Heart left ventricle (tissue), 16 donors: ENCODE results near the gene TFEC. TPM values are rescaled to one million over a fixed set of nuclear protein-coding genes. Genes with fewer than 3 reads are reported as not detected.

Source experiments
- ATAC-seq, 4 donors: fragments of 200-7000 bp; cut with Tn5 transposase; one replicate each; pipeline ENCODE4 v1.9.1; 2020 to 2022; ENCODE audit warnings: moderate library complexity in 4 of 4, mild to moderate bottlenecking in 3 of 4, moderate number of reproducible peaks in 1 of 4
- DNase-seq, 5 donors: peaks; one replicate each; pipeline ENCODE4 v3.0.0-alpha.2; 2020
- H3K27ac ChIP-seq, 12 donors: fragments of 200-600 bp; sonication (generic) in 4 of 12; one replicate each; pipeline versions ENCODE4 v1.5.0 to v1.8.0; 2016 to 2022; ENCODE audit warnings: mild to moderate bottlenecking in 2 of 12
- H3K27me3 ChIP-seq, 9 donors: fragments of 200-600 bp; sonication (generic) in 2 of 9; one replicate each; pipeline versions ENCODE4 v1.5.1 to v1.8.0; 2016 to 2022; ENCODE audit warnings: mild to moderate bottlenecking in 3 of 9
- H3K36me3 ChIP-seq, 9 donors: fragments of 200-600 bp; sonication (generic) in 2 of 9; one replicate each; pipeline versions ENCODE4 v1.5.0 to v1.8.0; 2018 to 2022; ENCODE audit warnings: mild to moderate bottlenecking in 2 of 9
- H3K4me1 ChIP-seq, 12 donors: fragments of 200-600 bp; sonication (generic) in 4 of 12; one replicate each; pipeline versions ENCODE4 v1.5.0 to v1.8.0; 2016 to 2022; ENCODE audit warnings: mild to moderate bottlenecking in 3 of 12
- H3K4me3 ChIP-seq, 12 donors: fragments of 200-600 bp; sonication (generic) in 4 of 12; one replicate each; pipeline versions ENCODE4 v1.5.0 to v1.8.0; 2017 to 2022; ENCODE audit warnings: mild to moderate bottlenecking in 9 of 12, moderate library complexity in 4 of 12
- H3K9me3 ChIP-seq, 12 donors: fragments of 200-600 bp; sonication (generic) in 4 of 12; one replicate each; pipeline versions ENCODE4 v1.5.0 to v1.8.0; 2016 to 2022; ENCODE audit warnings: mild to moderate bottlenecking in 1 of 12
- CTCF ChIP-seq, 12 donors: fragments of 200-600 bp; sonication (generic) in 4 of 12; IDR thresholded peaks; one replicate each; pipeline versions ENCODE4 v1.5.0 to v1.8.0; 2018 to 2022; ENCODE audit warnings: antibody characterized with exemption in 12 of 12, mild to moderate bottlenecking in 5 of 12
- POLR2A ChIP-seq, 2 donors: fragments of 450-650 bp; IDR thresholded peaks; one replicate each; pipeline ENCODE4 v1.6.1; 2017; ENCODE audit warnings: antibody characterized with exemption in 2 of 2, mild to moderate bottlenecking in 2 of 2, moderate library complexity in 2 of 2
- WGBS, 4 donors: extraction: QIAGEN DNeasy Blood & Tissue Kit in 2 of 4; methylation state at CpG; one replicate each; pipeline versions ENCODE4 v1.1.5 to v1.1.7; 2013 to 2018; 5-methylcytosine and 5-hydroxymethylcytosine counted together
- intact Hi-C, 10 donors: fragments of 100-400 bp; cut with DNase I; formaldehyde crosslinking; loops; one replicate each; pipeline versions ENCODE4 v1.11.1 to v1.14.2; 2022
- polyA plus RNA-seq, 2 donors: library from polyadenylated mRNA; stranded (reverse); fragments of 200-250 nt; gene quantifications; one replicate each; pipeline ENCODE4 v1.2.3, GENCODE V29; 2013
- total RNA-seq, 9 donors: library from RNA; depleted of rRNA in 2 of 9; stranded (reverse); fragments of >200 nt in 2 of 9; fragmentation: NEBNext Ultra II Directional in 3 of 9; extraction: Animal tissue kit (Norgen Biotek cat#: 25700) in 3 of 9; gene quantifications; one replicate each; pipeline versions ENCODE4 v1.1.0 to v1.2.4, GENCODE V29; 2016 to 2023
- donor health status: ischemic (EF 13 %, LVEDD 7.1; RV severe dilation, severe dysfunction).
- donor health status: healthy with polysubstance abuse.
- donor health status: DM: no; HTN: yes; CAD: no.
- donor health status: DM: no; HTN: no; CAD: no.
- donor health status: ischemic (EF 25% LVEDD 6.9; RV normal size, moderate dysfunction).
- donor health status: ischemic (EF 25% LVEDD 5.7; RV mildly dilated, moderate dysfunction).
- donor health status: healthy.
- donor health status: DM: yes; HTN: yes; CAD: no.
- donor health status: ischemic (EF 35%, LVEDD 5.7; RV mildly dilated, moderate dysfunction).
- donor health status: nonischemic (EF 11% LVEDD 7.7; RV severe dilation, severe dysfunction).
- donor health status: DM: yes; HTN: yes; CAD: no.
- donor health status: PGD.
- donor health status: ischemic (EF 29% LVEDD 5.4; RV normal size, mild dysfunction).
- donor health status: nonischemic (EF 23%, LVEDD 6.1; RV moderate dilation, normal function).

Gene TFEC
- total and polyA plus RNA-seq, 11 donors: 0.42 to 15.4 (median 0.87) TPM

GRCh38 chr7:115906731-115907130 is 123.8 kb downstream of the TFEC start:
- 57 to 77% (median 62%) methylated on average over 1 of the region's 1 CpG for WGBS, 4 donors
- DNase-seq: no peak
- Histone ChIP-seq H3K36me3 (no peaks in the 10 kb centered on the region), H3K4me3 (no peak overlapping the region), H3K27ac (no peak overlapping the region), H3K4me1 (peaks cover 0 to 14% (median 0%) of the 10 kb centered on the region in 12 donors), H3K27me3 (peaks cover 0 to 8% (median 0%) of the 10 kb centered on the region in 9 donors), H3K9me3 (no peaks in the 10 kb centered on the region)
- intact Hi-C loops: loop anchor here in 1 of 10 donors (10.0 kb wide), 2 partner anchors 1042 to 1882 kb away; no protein-coding TSS in a partner anchor
- TF ChIP-seq POLR2A (IDR thresholded peaks at IDR 0.05) (no peak), CTCF (IDR thresholded peaks at IDR 0.05) (no peak)
- ATAC-seq: no peak

DNA sequence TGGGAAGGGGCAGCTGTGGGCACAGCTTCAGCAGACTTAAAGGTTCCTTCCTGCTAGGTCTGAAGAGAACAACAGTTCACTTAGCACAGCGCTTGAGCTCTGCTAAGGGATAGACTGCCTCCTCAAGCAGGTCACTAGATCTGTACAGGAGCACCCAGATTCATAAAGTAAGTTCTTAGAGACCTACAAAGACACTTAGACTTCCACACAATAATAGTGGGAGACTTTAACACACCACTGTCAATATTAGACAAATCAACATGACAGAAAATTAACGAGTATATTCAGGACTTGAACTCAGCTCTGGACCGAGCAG is 140.9 kb downstream of the TFEC start:
- TF ChIP-seq CTCF (IDR thresholded peaks at IDR 0.05): no peak
- TF ChIP-seq POLR2A (IDR thresholded peaks at IDR 0.05): no peak
- DNase-seq (no peak), ATAC-seq (no peak)
- H3K9me3 ChIP-seq: peaks cover 0 to 14% (median 0%) of the 10 kb centered on the region in 12 donors
- H3K36me3 ChIP-seq: no peaks in the 10 kb centered on the region
- no peaks in the 10 kb centered on the region for H3K4me1 ChIP-seq
- no peaks in the 10 kb centered on the region for H3K27me3 ChIP-seq
- no peak overlapping the region for H3K27ac ChIP-seq
- intact Hi-C loops: no loop called here
- no peak overlapping the region for H3K4me3 ChIP-seq
- WGBS, 4 donors: 84 to 90% (median 88%) methylated on average over 3 of the region's 3 CpGs

DNA sequence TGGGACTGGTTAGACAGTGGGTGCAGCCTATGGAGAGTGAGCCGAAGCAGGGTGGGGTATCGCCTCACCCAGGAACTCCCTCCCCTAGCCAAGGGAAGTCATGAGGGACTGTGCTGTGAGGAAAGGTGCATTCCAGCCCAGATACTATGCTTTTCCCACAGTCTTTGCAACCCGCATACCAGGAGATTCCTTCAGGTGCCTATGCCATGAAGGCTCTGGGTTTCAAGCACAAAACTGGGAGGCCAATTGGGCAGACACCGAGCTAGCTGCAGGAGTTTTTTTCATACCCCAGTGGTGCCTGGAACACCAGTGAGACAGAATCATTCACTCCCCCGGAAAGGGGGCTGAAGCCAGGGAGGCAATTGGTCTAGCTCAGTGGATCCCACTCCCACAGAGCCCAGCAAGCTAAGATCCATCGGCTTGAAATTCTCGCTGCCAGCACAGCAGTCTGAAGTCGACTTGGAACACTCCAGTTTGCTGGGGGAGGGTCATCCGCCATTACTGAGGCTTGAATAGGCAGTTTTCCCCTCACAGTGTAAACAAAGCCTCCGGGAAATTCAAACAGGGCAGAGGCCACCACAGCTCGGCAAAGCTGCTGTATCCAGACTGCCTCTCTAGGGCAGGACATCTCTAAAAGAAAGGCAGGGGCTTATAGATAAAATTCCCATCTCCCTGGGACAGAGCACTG is 141.4 kb downstream of the TFEC start:
- H3K27me3 ChIP-seq: no peaks in the 10 kb centered on the region
- intact Hi-C loops: no loop called here
- no peaks in the 10 kb centered on the region for H3K4me1 ChIP-seq
- H3K9me3 ChIP-seq: peaks cover 0 to 14% (median 0%) of the 10 kb centered on the region in 12 donors
- TF ChIP-seq POLR2A (IDR thresholded peaks at IDR 0.05) (no peak), CTCF (IDR thresholded peaks at IDR 0.05) (no peak)
- no peaks in the 10 kb centered on the region for H3K36me3 ChIP-seq
- H3K27ac ChIP-seq: no peak overlapping the region
- DNase-seq (no peak), ATAC-seq (no peak)
- H3K4me3 ChIP-seq: no peak overlapping the region
- 81 to 85% (median 84%) methylated on average over 10 to 11 of the region's 11 CpGs for WGBS, 4 donors

GRCh38 chr7:115885550-115885949 is 145.0 kb downstream of the TFEC start:
- no peak for DNase-seq
- peaks cover 0 to 10% (median 0%) of the 10 kb centered on the region in 12 donors for H3K9me3 ChIP-seq
- intact Hi-C loops: no loop called here
- H3K36me3 ChIP-seq: no peaks in the 10 kb centered on the region
- H3K4me3 ChIP-seq: no peak overlapping the region
- no peaks in the 10 kb centered on the region for H3K4me1 ChIP-seq
- H3K27me3 ChIP-seq: no peaks in the 10 kb centered on the region
- no peak for ATAC-seq
- no peak for TF ChIP-seq CTCF (IDR thresholded peaks at IDR 0.05)
- TF ChIP-seq POLR2A (IDR thresholded peaks at IDR 0.05): no peak
- no peak overlapping the region for H3K27ac ChIP-seq
- WGBS, 4 donors: 56 to 74% (median 64%) methylated on average over 2 of the region's 2 CpGs

Other genes starting within 250 kb of the TFEC start
- 10 to 100 TPM; 15.6 to 42.2 (median 22.8) TPM for gene TES, start 179.8 kb upstream of the TFEC start, total RNA-seq
- 10 to 100 TPM; 10.3 to 66.9 TPM for gene TES, start 179.8 kb upstream of the TFEC start, polyA plus RNA-seq